Stimulated activated memory B cell treated with anti-CD40 and anti-IgM and Interleukin-4, amounts not matched to agents 10 μg/mL and 1 μg/mL and 100 μg/mL, for 72 hours (primary cell): ENCODE results near the gene ALDH4A1.
A peak's percentile ranks its signal among the peaks of the same experiment; 100 is the strongest.

ENCODE experiments used
- ATAC-seq: fragments of 150-1000 bp; cut with Tn5 transposase; 2 replicates; pipeline ENCODE4 v1.10.0; 2021
- H3K27ac Mint-ChIP-seq: one replicate; pipeline ENCODE4 v1.8.0; 2022; ENCODE audit warnings: mild to moderate bottlenecking, mixed read lengths
- H3K27me3 Mint-ChIP-seq: one replicate; pipeline ENCODE4 v1.8.0; 2022; ENCODE audit warnings: mixed read lengths
- H3K36me3 Mint-ChIP-seq: one replicate; pipeline ENCODE4 v1.8.0; 2022; ENCODE audit warnings: mixed read lengths
- H3K4me1 Mint-ChIP-seq: one replicate; pipeline ENCODE4 v1.8.0; 2022; ENCODE audit warnings: mixed read lengths
- H3K4me3 Mint-ChIP-seq: one replicate; pipeline ENCODE4 v1.8.0; 2022; ENCODE audit warnings: mild to moderate bottlenecking, moderate library complexity, mixed read lengths
- H3K9me3 Mint-ChIP-seq: one replicate; pipeline ENCODE4 v1.8.0; 2022; ENCODE audit warnings: mixed read lengths

The ALDH4A1 gene

GRCh38 chr1:18869847-18870594 is 32.3 kb downstream of the ALDH4A1 start:
- Mint-ChIP-seq H3K27ac (no peak overlapping the region), H3K4me1 (peaks cover 14% of the 10 kb centered on the region), H3K4me3 (no peak overlapping the region), H3K27me3 (peaks cover 44% of the 10 kb centered on the region), H3K36me3 (peaks cover 7% of the 10 kb centered on the region), H3K9me3 (no peaks in the 10 kb centered on the region)
- ATAC-seq: peak; percentile 4

DNA sequence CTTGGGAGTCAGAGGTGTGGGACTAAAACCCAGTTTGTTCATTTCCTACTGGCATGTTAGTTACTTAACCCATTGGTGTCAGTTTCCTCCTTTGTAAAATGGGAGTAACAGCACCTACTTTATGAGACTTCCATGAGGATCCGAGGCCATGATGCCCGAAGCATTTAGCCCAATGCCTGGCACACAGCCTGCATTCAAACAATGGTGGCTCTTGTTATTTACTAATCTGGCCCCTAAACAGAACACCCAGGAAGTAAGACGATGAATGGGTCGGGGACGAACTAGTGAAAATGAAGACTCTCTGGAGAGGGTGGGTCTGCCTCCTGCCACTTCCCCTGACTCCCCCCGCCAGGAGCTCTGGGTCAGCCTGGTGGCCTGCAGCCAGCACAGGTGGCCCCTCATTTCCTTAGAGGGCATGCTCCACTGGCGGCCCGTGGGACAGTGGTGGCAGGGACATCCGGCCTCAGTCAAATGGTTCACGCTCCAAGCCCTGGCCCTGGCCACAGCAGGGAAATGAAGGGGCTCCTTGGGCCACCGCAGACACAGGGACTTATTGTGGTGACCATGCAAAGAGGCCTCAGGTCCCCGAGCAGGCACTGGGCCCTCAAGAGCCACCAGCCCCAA is 33.4 kb downstream of the ALDH4A1 start:
- H3K4me1 Mint-ChIP-seq: peaks cover 14% of the 10 kb centered on the region
- ATAC-seq: no peak
- no peak overlapping the region for H3K4me3 Mint-ChIP-seq
- H3K27ac Mint-ChIP-seq: peak overlapping the region; percentile 46
- H3K9me3 Mint-ChIP-seq: no peaks in the 10 kb centered on the region
- H3K36me3 Mint-ChIP-seq: peaks cover 7% of the 10 kb centered on the region
- H3K27me3 Mint-ChIP-seq: peaks cover 52% of the 10 kb centered on the region

DNA sequence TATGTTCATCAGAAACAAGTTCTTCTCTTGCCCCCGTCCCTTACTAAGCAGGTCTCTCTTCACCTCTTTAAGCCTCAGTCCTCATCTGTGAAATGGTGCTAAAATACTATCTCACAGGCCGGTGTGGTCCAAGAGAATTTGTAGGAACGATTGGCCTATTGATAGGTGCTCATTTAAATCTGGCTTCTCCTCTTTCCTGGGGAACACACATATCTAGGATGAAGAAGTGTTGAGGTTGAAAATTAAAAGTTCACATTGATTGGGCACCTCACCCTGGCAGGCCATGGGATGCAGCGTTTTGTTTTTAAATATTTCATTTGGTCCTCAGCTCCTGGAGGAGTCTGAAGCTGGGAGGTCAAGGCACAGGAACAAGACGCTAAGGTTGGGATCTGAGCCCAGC is 34.0 kb downstream of the ALDH4A1 start:
- Mint-ChIP-seq H3K4me3 (no peak overlapping the region), H3K4me1 (peaks cover 14% of the 10 kb centered on the region), H3K9me3 (no peaks in the 10 kb centered on the region), H3K36me3 (peaks cover 7% of the 10 kb centered on the region), H3K27ac (no peak overlapping the region), H3K27me3 (peaks cover 52% of the 10 kb centered on the region)
- no peak for ATAC-seq

- no peaks in the 10 kb centered on the region for H3K36me3 Mint-ChIP-seq
- peaks cover 58% of the 10 kb centered on the region for H3K27me3 Mint-ChIP-seq
- no peak overlapping the region for H3K27ac Mint-ChIP-seq
- no peaks in the 10 kb centered on the region for H3K9me3 Mint-ChIP-seq
- ATAC-seq: no peak
- H3K4me1 Mint-ChIP-seq: peaks cover 14% of the 10 kb centered on the region
- H3K4me3 Mint-ChIP-seq: no peak overlapping the region
These were observed 35.5 kb downstream of the ALDH4A1 start for GRCh38 chr1:18866846-18867245.

DNA sequence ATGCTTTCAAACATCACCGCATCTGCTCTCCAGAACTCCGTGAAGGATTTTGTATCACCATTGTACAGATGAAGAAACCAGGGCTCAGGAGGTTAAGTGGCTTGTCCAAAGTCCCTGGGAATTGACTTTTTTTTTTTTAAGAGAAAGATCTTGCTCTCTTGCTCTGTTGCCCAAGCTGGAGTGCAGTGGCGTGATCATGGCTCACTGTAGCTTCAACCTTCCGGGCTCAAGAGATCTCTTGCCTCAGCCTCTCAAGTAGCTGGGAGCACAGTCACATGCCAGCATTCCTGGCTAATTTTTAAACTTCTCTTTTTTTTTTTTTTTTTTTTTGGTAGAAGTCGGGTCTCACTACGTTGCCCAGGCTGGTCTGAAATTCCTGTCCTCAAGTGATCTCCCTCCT is 36.0 kb downstream of the ALDH4A1 start:
- no peak for ATAC-seq
- no peaks in the 10 kb centered on the region for H3K9me3 Mint-ChIP-seq
- no peak overlapping the region for H3K4me3 Mint-ChIP-seq
- no peak overlapping the region for H3K27ac Mint-ChIP-seq
- peaks cover 14% of the 10 kb centered on the region for H3K4me1 Mint-ChIP-seq
- H3K27me3 Mint-ChIP-seq: peaks cover 60% of the 10 kb centered on the region
- no peaks in the 10 kb centered on the region for H3K36me3 Mint-ChIP-seq

GRCh38 chr1:18865176-18865575 is 37.2 kb downstream of the ALDH4A1 start:
- Mint-ChIP-seq H3K9me3 (no peaks in the 10 kb centered on the region), H3K27me3 (peaks cover 60% of the 10 kb centered on the region), H3K4me3 (no peak overlapping the region), H3K27ac (no peak overlapping the region), H3K36me3 (no peaks in the 10 kb centered on the region), H3K4me1 (peaks cover 14% of the 10 kb centered on the region)
- ATAC-seq: no peak

DNA sequence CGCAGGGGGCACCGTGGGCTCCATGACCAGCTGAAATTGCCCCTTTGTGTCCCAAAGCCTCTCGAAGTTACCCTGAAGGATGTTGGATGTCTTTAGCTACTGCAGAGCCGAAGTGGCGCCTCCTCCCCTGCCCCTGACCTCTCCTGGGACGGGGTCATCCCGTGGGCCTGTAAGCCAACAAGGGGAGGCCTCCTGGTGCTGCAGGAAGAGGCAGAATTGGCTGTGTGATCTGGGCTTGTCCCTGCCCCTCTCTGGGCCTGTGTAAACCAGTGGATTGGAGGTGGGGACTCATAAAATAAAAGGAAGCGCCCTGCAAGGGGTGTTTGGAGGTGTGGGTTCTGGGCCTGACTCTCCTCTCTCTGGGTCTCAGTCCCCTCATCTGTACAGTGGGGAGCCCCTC is 40.8 kb downstream of the ALDH4A1 start:
- Mint-ChIP-seq H3K4me3 (no peak overlapping the region), H3K9me3 (no peaks in the 10 kb centered on the region), H3K4me1 (no peaks in the 10 kb centered on the region), H3K27ac (no peak overlapping the region), H3K36me3 (no peaks in the 10 kb centered on the region), H3K27me3 (peaks cover 32% of the 10 kb centered on the region)
- ATAC-seq: no peak

DNA sequence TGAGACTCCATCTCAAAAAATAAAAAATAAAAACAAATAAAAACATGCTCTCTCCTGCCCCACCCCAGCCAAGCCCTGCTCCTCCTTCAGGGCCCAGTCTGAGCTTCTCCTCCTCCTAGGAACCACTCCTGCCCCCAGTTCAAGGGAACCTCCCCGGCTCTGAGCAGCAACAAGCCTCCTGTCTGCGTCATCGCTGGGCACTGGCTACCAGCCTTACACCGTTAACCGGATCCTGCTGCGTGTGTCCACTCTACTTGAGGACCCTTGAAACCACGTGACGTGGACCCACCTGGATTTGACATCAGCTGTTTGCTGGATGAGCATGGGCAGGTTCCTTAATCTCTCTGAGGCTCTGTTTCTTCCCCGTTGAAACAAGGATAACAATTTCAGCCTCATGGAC is 41.3 kb downstream of the ALDH4A1 start:
- ATAC-seq: no peak
- Mint-ChIP-seq H3K27ac (no peak overlapping the region), H3K36me3 (no peaks in the 10 kb centered on the region), H3K4me3 (no peak overlapping the region), H3K9me3 (no peaks in the 10 kb centered on the region), H3K27me3 (peaks cover 30% of the 10 kb centered on the region), H3K4me1 (no peaks in the 10 kb centered on the region)

DNA sequence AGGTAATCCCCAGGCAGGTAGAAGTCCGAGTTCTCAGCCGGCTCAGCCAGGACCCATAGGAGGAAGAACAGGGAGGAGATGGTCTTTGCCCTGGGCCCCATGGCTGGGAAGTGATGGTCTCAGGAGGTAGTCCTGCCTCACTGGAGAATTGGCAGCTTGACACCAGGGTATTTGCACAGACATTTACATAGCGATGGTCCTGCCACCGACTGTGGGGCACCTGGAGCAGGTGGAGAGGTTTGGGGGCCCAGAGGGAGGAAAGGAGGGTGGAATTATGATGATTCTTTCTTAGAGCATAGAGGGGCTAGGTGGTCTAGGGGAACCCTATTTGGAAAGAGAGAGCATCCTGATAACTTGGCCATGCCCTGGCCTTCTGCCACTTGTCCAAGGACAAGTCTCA is 42.8 kb downstream of the ALDH4A1 start, which contains the start of gene TAS1R2:
Gene TAS1R2 (minus strand): TSS at position 101 of the 400 bp plus-strand sequence. CDS start 0 bp downstream, at position 101.
- Mint-ChIP-seq H3K36me3 (no peaks in the 10 kb centered on the region), H3K27me3 (peaks cover 27% of the 10 kb centered on the region)

DNA sequence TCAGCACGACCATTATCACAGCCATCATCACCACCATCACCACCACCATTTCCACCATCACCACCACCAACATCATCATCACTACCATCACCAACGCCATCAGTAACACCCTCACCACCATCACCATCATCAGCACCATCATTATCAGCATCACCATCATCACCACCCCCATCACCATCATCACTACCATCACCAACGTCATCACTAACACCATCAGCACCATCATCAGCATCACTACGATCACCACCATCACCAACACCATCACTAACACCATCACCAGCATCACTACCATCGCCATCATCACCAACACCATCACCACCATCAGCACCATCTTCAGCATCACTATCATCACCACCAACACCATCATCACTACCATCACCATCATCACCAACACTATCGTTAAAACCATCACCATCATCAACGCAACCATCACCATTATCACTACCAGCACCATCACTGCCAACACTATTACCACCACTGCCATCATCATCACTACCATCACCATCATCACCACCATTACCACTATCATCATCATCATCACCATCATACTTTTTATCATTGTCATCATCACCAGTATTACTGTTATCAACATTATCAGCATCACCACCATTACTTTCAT is 44.2 kb downstream of the ALDH4A1 start:
- Mint-ChIP-seq H3K4me3 (no peak overlapping the region), H3K36me3 (no peaks in the 10 kb centered on the region), H3K4me1 (no peaks in the 10 kb centered on the region), H3K27me3 (peaks cover 22% of the 10 kb centered on the region), H3K27ac (no peak overlapping the region), H3K9me3 (no peaks in the 10 kb centered on the region)
- ATAC-seq: no peak

More for the DNA sequence above, 42.8 kb downstream of the ALDH4A1 start, which contains the start of gene TAS1R2:
- no peak for ATAC-seq
- no peak within 1 kb of the TSS for H3K4me3 Mint-ChIP-seq
- H3K4me1 Mint-ChIP-seq: no peaks in the 10 kb centered on the region
- H3K27ac Mint-ChIP-seq: no peak within 1 kb of the TSS
- H3K9me3 Mint-ChIP-seq: no peaks in the 10 kb centered on the region

GRCh38 chr1:18856435-18856834 is 45.9 kb downstream of the ALDH4A1 start:
- no peaks in the 10 kb centered on the region for H3K9me3 Mint-ChIP-seq
- no peak overlapping the region for H3K27ac Mint-ChIP-seq
- ATAC-seq: no peak
- H3K4me1 Mint-ChIP-seq: no peaks in the 10 kb centered on the region
- H3K27me3 Mint-ChIP-seq: peaks cover 15% of the 10 kb centered on the region
- no peaks in the 10 kb centered on the region for H3K36me3 Mint-ChIP-seq
- no peak overlapping the region for H3K4me3 Mint-ChIP-seq

- Mint-ChIP-seq H3K27me3 (peaks cover 15% of the 10 kb centered on the region), H3K4me3 (no peak overlapping the region), H3K27ac (no peak overlapping the region), H3K9me3 (no peaks in the 10 kb centered on the region), H3K36me3 (no peaks in the 10 kb centered on the region), H3K4me1 (no peaks in the 10 kb centered on the region)
- ATAC-seq: no peak
These were observed 46.8 kb downstream of the ALDH4A1 start for GRCh38 chr1:18855573-18855972.

GRCh38 chr1:18854331-18855025 is 47.9 kb downstream of the ALDH4A1 start:
- H3K36me3 Mint-ChIP-seq: no peaks in the 10 kb centered on the region
- H3K27ac Mint-ChIP-seq: no peak overlapping the region
- no peak overlapping the region for H3K4me3 Mint-ChIP-seq
- no peaks in the 10 kb centered on the region for H3K4me1 Mint-ChIP-seq
- no peaks in the 10 kb centered on the region for H3K9me3 Mint-ChIP-seq
- peaks cover 15% of the 10 kb centered on the region for H3K27me3 Mint-ChIP-seq
- no peak for ATAC-seq

DNA sequence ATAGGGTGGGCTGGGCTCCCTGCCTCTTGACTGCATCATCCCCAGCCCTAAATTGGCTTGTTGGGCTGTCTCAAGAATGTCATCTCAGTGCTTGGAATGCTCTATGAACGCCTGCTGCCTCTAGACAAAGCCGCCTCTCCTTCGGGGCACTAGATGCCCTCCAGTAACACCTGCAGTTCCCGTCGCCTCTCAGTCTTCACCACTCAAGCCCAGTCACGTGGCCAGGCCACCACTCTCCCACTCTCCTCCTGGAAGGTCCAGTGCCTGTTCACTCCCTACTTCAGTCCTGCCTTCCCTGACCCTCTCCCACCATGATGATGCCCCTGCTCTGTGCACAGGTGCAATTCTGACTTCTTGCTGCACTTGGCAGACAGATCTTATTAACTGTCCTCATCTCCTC is 49.9 kb downstream of the ALDH4A1 start:
- Mint-ChIP-seq H3K27ac (no peak overlapping the region), H3K27me3 (peaks cover 15% of the 10 kb centered on the region), H3K9me3 (no peaks in the 10 kb centered on the region)

GRCh38 chr1:18849261-18849711 is 53.1 kb downstream of the ALDH4A1 start:
- no peak for ATAC-seq
- H3K4me1 Mint-ChIP-seq: no peaks in the 10 kb centered on the region
- no peaks in the 10 kb centered on the region for H3K27me3 Mint-ChIP-seq
- H3K4me3 Mint-ChIP-seq: no peak overlapping the region
- no peaks in the 10 kb centered on the region for H3K9me3 Mint-ChIP-seq
- no peak overlapping the region for H3K27ac Mint-ChIP-seq
- no peaks in the 10 kb centered on the region for H3K36me3 Mint-ChIP-seq

More for the DNA sequence above, 49.9 kb downstream of the ALDH4A1 start:
- no peaks in the 10 kb centered on the region for H3K4me1 Mint-ChIP-seq
- no peaks in the 10 kb centered on the region for H3K36me3 Mint-ChIP-seq
- ATAC-seq: no peak
- H3K4me3 Mint-ChIP-seq: no peak overlapping the region
